Suprapubic skin (tissue), 4 donors: ENCODE results near the gene TMEM271.

Experiments
- EP300 ChIP-seq: sonication (generic); formaldehyde crosslinking; IDR thresholded peaks from one replicate; pipeline ENCODE4 v1.6.1; 2017; ENCODE audit warnings: antibody characterized with exemption
- POLR2A ChIP-seq, 2 donors: fragments of 450-650 bp; IDR thresholded peaks; one replicate each; pipeline ENCODE4 v1.6.1; 2017; ENCODE audit warnings: antibody characterized with exemption in 2 of 2, mild to moderate bottlenecking in 2 of 2, moderate library complexity in 2 of 2
- POLR2AphosphoS5 ChIP-seq, 3 donors: sonication (generic); formaldehyde crosslinking; IDR thresholded peaks; one replicate each; pipeline ENCODE4 v1.6.1; 2017; ENCODE audit warnings: antibody characterized with exemption in 3 of 3
- TF ChIP-seq, protein P1 (sequence below), 2 donors: fragments of 200-600 bp in 1 of 2; fragments of 450-650 bp in 1 of 2; sonication (generic) in 1 of 2; IDR thresholded peaks; one replicate each; pipeline ENCODE4 v1.5.1; 2016 to 2019; ENCODE audit warnings: antibody characterized with exemption in 2 of 2, mild to moderate bottlenecking in 1 of 2, moderate library complexity in 1 of 2

DNA sequence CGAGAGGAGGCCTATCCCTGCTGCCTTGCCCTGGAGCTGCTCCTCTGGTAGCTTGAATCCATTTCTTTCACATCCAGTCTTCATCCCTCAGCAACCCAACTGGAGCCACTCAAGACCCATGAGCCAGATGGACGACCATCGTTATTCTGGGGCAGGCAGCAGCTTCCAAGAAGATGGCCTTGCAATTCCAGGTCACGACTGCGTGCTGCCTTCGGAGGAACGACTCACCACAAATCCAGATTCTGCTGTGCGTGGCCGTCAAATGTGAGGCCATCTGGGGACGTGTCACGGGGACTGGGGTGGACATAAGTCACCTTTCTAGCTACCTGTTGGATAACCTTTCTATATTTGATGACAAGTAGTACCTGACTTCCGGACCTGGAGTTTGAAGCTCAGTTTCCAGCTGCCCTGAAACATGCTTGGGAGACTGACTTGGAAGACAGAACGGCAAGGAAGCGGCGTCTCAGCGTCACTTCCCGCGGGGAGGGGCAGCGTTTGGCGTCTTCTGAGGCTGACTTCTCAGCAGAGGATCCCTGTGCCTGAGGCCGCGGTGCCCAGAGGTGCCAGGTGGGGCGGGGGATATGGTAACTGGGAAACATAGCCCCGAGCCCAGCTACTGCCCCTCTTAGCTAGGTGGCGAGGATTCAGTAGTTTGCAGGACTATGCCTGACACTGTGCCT lies 11.7 kb upstream of the TMEM271 start:
- TF ChIP-seq, protein P1, sequence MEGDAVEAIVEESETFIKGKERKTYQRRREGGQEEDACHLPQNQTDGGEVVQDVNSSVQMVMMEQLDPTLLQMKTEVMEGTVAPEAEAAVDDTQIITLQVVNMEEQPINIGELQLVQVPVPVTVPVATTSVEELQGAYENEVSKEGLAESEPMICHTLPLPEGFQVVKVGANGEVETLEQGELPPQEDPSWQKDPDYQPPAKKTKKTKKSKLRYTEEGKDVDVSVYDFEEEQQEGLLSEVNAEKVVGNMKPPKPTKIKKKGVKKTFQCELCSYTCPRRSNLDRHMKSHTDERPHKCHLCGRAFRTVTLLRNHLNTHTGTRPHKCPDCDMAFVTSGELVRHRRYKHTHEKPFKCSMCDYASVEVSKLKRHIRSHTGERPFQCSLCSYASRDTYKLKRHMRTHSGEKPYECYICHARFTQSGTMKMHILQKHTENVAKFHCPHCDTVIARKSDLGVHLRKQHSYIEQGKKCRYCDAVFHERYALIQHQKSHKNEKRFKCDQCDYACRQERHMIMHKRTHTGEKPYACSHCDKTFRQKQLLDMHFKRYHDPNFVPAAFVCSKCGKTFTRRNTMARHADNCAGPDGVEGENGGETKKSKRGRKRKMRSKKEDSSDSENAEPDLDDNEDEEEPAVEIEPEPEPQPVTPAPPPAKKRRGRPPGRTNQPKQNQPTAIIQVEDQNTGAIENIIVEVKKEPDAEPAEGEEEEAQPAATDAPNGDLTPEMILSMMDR (IDR thresholded peaks at IDR 0.05): no peak
- TF ChIP-seq POLR2A (IDR thresholded peaks at IDR 0.05): no peak
- no peak for TF ChIP-seq EP300
- TF ChIP-seq POLR2AphosphoS5 (IDR thresholded peaks at IDR 0.05): no peak
